ENCODE results near the gene UBE2V1.

UBE2V1 gene

DNA sequence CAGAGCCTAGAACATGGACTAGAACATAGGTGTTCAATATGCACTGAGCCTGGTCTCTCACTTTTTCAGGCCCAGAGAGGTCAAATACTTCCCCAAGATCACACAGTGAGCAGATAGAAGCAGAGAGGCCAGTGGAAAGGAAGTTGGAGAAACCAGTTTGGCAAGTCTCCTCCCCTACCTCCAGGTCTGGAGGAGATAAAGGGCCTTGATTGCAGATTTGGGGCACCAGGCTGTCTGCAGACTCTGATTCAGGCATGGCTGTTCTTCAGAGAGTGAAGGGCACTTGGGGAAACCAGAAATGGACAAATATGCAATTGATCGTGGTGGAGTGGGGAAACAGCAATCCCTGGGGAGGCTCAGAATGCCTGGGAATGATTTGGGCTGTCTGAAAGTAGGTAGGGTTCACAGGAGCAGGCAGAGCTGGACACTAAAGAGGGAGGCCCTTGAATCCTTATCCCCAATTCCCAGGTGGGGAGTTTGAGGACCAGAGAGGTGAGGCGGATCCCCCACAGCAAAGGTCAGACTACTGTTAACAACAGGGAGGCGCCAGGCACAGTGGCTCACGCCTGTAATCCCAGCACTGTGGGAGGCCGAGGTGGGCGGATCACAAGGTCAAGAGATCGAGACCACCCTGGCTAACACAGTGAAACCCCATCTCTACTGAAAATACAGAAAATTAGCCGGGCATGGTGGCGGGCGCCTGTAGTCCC is 38.2 kb upstream of the UBE2V1 start:
- TF ChIP-seq, protein P1, sequence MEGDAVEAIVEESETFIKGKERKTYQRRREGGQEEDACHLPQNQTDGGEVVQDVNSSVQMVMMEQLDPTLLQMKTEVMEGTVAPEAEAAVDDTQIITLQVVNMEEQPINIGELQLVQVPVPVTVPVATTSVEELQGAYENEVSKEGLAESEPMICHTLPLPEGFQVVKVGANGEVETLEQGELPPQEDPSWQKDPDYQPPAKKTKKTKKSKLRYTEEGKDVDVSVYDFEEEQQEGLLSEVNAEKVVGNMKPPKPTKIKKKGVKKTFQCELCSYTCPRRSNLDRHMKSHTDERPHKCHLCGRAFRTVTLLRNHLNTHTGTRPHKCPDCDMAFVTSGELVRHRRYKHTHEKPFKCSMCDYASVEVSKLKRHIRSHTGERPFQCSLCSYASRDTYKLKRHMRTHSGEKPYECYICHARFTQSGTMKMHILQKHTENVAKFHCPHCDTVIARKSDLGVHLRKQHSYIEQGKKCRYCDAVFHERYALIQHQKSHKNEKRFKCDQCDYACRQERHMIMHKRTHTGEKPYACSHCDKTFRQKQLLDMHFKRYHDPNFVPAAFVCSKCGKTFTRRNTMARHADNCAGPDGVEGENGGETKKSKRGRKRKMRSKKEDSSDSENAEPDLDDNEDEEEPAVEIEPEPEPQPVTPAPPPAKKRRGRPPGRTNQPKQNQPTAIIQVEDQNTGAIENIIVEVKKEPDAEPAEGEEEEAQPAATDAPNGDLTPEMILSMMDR (IDR thresholded peaks at IDR 0.05; ENCODE audit: low read depth, low read length), result no peak
- DNase-seq, result no peak
- peaks cover 19% of the 10 kb centered on the region for H3K36me3 ChIP-seq
- H3K9me3 ChIP-seq (ENCODE audit: severe bottlenecking), result no peaks in the 10 kb centered on the region
- H3K27me3 ChIP-seq (ENCODE audit: insufficient read depth, low read depth, severe bottlenecking), result no peaks in the 10 kb centered on the region
- no peak overlapping the region for H3K4me3 ChIP-seq (ENCODE audit: low read depth, low read length)
- H3K27ac ChIP-seq, result no peak overlapping the region

DNA sequence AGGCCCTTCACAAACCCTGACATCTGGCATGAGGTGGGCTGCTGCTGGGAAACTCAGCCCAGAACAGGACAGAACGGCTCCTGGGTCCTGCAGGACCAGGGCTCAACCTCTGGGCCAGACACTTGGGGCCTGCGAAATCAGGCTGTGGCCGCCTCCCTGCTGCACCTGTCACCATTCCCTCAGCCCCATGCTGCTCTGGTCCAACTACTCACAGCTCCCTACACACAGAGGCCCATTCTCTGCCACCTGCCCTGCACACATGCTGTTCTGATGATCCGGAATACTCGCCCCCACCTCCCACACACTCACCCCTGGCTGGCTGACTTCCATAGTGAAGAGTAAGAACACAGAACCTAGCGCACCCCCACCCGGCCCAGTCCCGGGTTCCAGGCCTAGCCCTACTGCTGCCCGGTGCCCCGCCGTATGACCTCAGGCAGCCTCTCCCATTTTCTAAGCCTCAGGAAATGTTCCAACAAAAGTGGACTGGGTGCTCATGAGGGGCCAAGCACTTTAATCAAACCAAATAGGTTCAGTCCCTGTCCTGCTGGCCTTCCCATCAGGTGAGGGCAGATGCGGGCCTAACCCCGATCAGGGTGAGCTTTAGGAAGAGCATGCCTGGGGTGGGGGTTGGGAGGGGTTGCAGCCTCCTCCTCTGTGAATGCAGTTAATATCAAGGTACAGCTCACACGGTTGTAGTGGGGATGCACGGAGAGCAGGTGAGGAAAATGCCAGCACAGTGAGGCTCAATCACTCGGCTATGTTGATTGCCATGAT is 36.7 kb upstream of the UBE2V1 start:
- H3K27ac ChIP-seq, result no peak overlapping the region

DNA sequence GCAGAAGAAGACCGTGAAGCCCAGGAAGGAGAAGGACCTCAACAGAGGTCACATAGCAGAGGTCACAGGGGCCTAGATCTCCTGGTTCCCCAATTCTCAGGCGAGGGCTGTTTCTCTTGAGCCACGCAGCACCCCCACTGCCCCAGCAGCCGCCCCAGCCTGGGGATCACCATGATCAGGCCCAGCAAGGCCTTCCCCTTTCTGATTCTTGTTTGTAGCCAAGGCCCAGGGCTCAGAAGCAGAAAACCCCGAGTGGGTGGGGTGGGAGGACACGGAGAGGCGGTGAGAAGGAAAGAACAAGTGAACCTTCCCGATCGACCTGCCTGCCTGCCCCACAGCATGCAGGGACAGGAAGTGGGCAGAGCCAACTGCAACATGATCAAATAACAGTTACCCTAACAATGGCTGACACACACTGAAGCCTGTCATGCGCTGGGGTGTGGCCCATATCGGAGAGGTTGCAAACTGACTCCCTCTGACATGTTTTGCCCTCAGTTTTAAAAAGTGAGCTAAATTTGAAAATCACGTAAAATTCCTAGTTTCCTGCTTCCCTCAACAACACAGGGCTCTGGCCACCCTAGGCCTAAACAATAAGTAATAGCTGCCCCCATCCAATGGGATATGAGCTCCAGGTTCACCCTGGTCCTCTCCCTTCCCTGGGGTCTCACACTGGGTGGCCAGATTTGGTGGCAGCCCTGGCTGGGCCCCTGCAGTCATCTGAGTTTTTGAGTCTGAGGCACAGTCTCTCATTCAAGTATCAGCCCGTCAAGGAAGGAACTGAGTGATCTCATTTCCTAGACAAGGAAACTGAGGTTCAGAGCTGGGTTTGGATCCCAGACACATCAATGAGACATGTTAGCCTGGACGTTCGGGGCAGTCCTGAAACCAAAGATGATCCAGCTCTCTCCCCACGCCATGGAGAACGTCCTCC is 34.0 kb upstream of the UBE2V1 start:
- Histone ChIP-seq H3K27me3 (ENCODE audit: insufficient read depth, low read depth, severe bottlenecking) (no peaks in the 10 kb centered on the region), H3K36me3 (peaks cover 29% of the 10 kb centered on the region), H3K4me3 (ENCODE audit: low read depth, low read length) (no peak overlapping the region), H3K9me3 (ENCODE audit: severe bottlenecking) (no peaks in the 10 kb centered on the region), H3K27ac (no peak overlapping the region)
- TF ChIP-seq, protein P1 (IDR thresholded peaks at IDR 0.05; ENCODE audit: low read depth, low read length), result no peak
- DNase-seq, result no peak

More for the DNA sequence above, 36.7 kb upstream of the UBE2V1 start:
- TF ChIP-seq, protein P1 (IDR thresholded peaks at IDR 0.05; ENCODE audit: low read depth, low read length), result no peak
- H3K36me3 ChIP-seq, result peaks cover 19% of the 10 kb centered on the region
- H3K9me3 ChIP-seq (ENCODE audit: severe bottlenecking), result no peaks in the 10 kb centered on the region
- H3K4me3 ChIP-seq (ENCODE audit: low read depth, low read length), result no peak overlapping the region
- no peak for DNase-seq
- no peaks in the 10 kb centered on the region for H3K27me3 ChIP-seq (ENCODE audit: insufficient read depth, low read depth, severe bottlenecking)

- no peaks in the 10 kb centered on the region for H3K9me3 ChIP-seq (ENCODE audit: severe bottlenecking)
- peaks cover 33% of the 10 kb centered on the region for H3K36me3 ChIP-seq
- TF ChIP-seq, protein P1 (IDR thresholded peaks at IDR 0.05; ENCODE audit: low read depth, low read length), result no peak
- DNase-seq, result no peak
- H3K27ac ChIP-seq, result no peak overlapping the region
- no peak overlapping the region for H3K4me3 ChIP-seq (ENCODE audit: low read depth, low read length)
- no peaks in the 10 kb centered on the region for H3K27me3 ChIP-seq (ENCODE audit: insufficient read depth, low read depth, severe bottlenecking)
Observed at GRCh38 chr20:50146214-50146613, 33.3 kb upstream of the UBE2V1 start.

DNA sequence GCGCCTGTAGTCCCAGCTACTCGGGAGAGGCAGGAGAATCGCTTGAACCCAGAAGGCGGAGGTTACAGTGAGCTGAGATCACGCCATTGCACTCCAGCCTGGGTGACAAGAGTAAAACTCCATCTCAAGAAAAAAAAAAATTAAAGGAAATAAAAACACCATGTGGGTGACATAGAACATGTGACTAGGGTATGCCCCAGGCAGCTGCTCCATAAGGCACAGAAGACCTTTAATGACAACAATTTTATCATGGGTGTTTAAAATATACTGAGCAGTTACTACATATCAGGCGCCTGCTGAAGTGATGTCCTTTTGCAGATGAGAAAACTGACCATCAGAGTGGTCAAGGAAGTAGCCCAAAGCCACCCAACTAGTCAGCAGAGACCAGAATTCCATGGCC is 32.6 kb upstream of the UBE2V1 start:
- no peaks in the 10 kb centered on the region for H3K27me3 ChIP-seq (ENCODE audit: insufficient read depth, low read depth, severe bottlenecking)
- no peak overlapping the region for H3K27ac ChIP-seq
- TF ChIP-seq, protein P1 (IDR thresholded peaks at IDR 0.05; ENCODE audit: low read depth, low read length), result no peak
- no peak overlapping the region for H3K4me3 ChIP-seq (ENCODE audit: low read depth, low read length)
- no peak for DNase-seq
- no peaks in the 10 kb centered on the region for H3K9me3 ChIP-seq (ENCODE audit: severe bottlenecking)
- peaks cover 34% of the 10 kb centered on the region for H3K36me3 ChIP-seq

Measured in WERI-Rb-1 (cell line).